ENCODE results near the gene PPIL6.

- TF ChIP-seq POLR2A (IDR thresholded peaks at IDR 0.05) (no peak), CTCF (IDR thresholded peaks at IDR 0.05) (no peak), EP300 (IDR thresholded peaks at IDR 0.05) (no peak)
Measured at GRCh38 chr6:109348226-109348625, 92.2 kb downstream of the PPIL6 start.

Measured in suprapubic skin (tissue), 3 donors.